GM12878 (cell line): ENCODE measurements around the gene MMD. TPM values are rescaled to one million over a fixed set of nuclear protein-coding genes. Genes with fewer than 3 reads are reported as not detected.
A peak's percentile ranks its signal among the peaks of the same experiment; 100 is the strongest.

ENCODE experiments used
- CBFB ChIP-seq: IDR thresholded peaks from 2 replicates; pipeline ENCODE4 v1.6.1; 2016; ENCODE audit warnings: antibody characterized with exemption, low read depth
- CHD4 ChIP-seq: fragments of 200-600 bp; sonication (generic); IDR thresholded peaks from 2 replicates; pipeline ENCODE4 v1.6.1; 2016; ENCODE audit warnings: mild to moderate bottlenecking
- JUNB ChIP-seq: IDR thresholded peaks from 2 replicates; pipeline ENCODE4 v1.6.1; 2016; ENCODE audit warnings: antibody characterized with exemption, mild to moderate bottlenecking
- NR2C2 ChIP-seq: IDR thresholded peaks from 2 replicates; pipeline ENCODE4 v1.6.1; 2011; ENCODE audit warnings: borderline replicate concordance, low read depth; ENCODE audit not compliant: control insufficient read depth, insufficient read length
- PKNOX1 ChIP-seq: fragments of 450-650 bp; IDR thresholded peaks from 2 replicates; pipeline ENCODE4 v1.6.1; 2016; ENCODE audit warnings: mild to moderate bottlenecking
- SREBF1 ChIP-seq: IDR thresholded peaks from 2 replicates; pipeline ENCODE4 v1.6.1; 2012; ENCODE audit warnings: mild to moderate bottlenecking, low read length
- WRNIP1 ChIP-seq: IDR thresholded peaks from 2 replicates; pipeline ENCODE4 v1.6.1; 2011; ENCODE audit warnings: low read depth, low read length, improper control_type of control experiment, borderline replicate concordance
- polyA plus RNA-seq, 11 experiments: library from polyadenylated mRNA; depleted of rRNA in 4 of 11; unstranded in 6 of 11; stranded (reverse) in 5 of 11; fragments of >200 nt; fragmentation: Nextera tagmentation in 4 of 11; fragmentation: Illumina TruSeq in 1 of 11; extraction: Ambion mirVana in 4 of 11; extraction: Trizol in 1 of 11; gene quantifications; 1 replicate in 1 of 11; 2 replicates in 10 of 11; pipeline versions ENCODE4 v1.2.1 to v1.2.3, GENCODE V29; 2011 to 2016; ENCODE audit warnings: inconsistent platforms in 2 of 11, missing spikeins in 2 of 11, low read depth in 1 of 11
- total RNA-seq, 4 experiments: library from RNA; depleted of rRNA in 3 of 4; stranded (reverse); fragments of >200 nt in 3 of 4; fragmentation: Illumina TruSeq in 1 of 4; extraction: Trizol in 1 of 4; gene quantifications; 2 replicates each; pipeline versions ENCODE4 v1.2.1 to v1.2.3, GENCODE V29; 2013 to 2021
- TF ChIP-seq, protein P1 (sequence below): IDR thresholded peaks from 2 replicates; pipeline ENCODE4 v1.6.1; 2012; ENCODE audit warnings: improper control_type of control experiment, low read depth, low read length; ENCODE audit not compliant: insufficient replicate concordance

MMD gene
- total and polyA plus RNA-seq, 10 of the 15 experiments (the other 5 are each of a cell fraction or from before 2014, with no cell fraction given), result 8.0 to 46.7 (median 22.3) TPM

GRCh38 chr17:55441544-55441943 lies 19.9 kb upstream of the MMD start (continued):
- TF ChIP-seq NR2C2, result no peak
- TF ChIP-seq WRNIP1, result no peak
- TF ChIP-seq CHD4, result no peak
- TF ChIP-seq, protein P1, sequence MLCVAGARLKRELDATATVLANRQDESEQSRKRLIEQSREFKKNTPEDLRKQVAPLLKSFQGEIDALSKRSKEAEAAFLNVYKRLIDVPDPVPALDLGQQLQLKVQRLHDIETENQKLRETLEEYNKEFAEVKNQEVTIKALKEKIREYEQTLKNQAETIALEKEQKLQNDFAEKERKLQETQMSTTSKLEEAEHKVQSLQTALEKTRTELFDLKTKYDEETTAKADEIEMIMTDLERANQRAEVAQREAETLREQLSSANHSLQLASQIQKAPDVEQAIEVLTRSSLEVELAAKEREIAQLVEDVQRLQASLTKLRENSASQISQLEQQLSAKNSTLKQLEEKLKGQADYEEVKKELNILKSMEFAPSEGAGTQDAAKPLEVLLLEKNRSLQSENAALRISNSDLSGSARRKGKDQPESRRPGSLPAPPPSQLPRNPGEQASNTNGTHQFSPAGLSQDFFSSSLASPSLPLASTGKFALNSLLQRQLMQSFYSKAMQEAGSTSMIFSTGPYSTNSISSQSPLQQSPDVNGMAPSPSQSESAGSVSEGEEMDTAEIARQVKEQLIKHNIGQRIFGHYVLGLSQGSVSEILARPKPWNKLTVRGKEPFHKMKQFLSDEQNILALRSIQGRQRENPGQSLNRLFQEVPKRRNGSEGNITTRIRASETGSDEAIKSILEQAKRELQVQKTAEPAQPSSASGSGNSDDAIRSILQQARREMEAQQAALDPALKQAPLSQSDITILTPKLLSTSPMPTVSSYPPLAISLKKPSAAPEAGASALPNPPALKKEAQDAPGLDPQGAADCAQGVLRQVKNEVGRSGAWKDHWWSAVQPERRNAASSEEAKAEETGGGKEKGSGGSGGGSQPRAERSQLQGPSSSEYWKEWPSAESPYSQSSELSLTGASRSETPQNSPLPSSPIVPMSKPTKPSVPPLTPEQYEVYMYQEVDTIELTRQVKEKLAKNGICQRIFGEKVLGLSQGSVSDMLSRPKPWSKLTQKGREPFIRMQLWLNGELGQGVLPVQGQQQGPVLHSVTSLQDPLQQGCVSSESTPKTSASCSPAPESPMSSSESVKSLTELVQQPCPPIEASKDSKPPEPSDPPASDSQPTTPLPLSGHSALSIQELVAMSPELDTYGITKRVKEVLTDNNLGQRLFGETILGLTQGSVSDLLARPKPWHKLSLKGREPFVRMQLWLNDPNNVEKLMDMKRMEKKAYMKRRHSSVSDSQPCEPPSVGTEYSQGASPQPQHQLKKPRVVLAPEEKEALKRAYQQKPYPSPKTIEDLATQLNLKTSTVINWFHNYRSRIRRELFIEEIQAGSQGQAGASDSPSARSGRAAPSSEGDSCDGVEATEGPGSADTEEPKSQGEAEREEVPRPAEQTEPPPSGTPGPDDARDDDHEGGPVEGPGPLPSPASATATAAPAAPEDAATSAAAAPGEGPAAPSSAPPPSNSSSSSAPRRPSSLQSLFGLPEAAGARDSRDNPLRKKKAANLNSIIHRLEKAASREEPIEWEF, result no peak
- TF ChIP-seq SREBF1, result no peak
- peak; percentile 91 for TF ChIP-seq PKNOX1
- no peak for TF ChIP-seq JUNB
- no peak for TF ChIP-seq CBFB
